ENCODE data around the gene GASK1A.
"Not testable (repeated sequence)": the region's sequence is repeated elsewhere in the genome, so short reads cannot be mapped to it uniquely, and the experiment has no call there.

The GASK1A gene

GRCh38 chr3:42979044-42979972, at the start of gene GASK1A:
Gene GASK1A, plus strand, starts transcription at chr3:42979311. Its CDS starts 332 bp downstream, at chr3:42979643.
- no peak for DNase-seq (ENCODE audit: low spot score)

- DNase-seq (ENCODE audit: low spot score) = no peak
These were observed 45.0 kb upstream of the GASK1A start for GRCh38 chr3:42934111-42934510.

GRCh38 chr3:42934910-42935309, 44.2 kb upstream of the GASK1A start:
- no peak for DNase-seq (ENCODE audit: low spot score)

- no peak for DNase-seq (ENCODE audit: low spot score)
These were observed 43.6 kb upstream of the GASK1A start for GRCh38 chr3:42935472-42935871.

GRCh38 chr3:42936157-42936981, 42.7 kb upstream of the GASK1A start:
- no peak for DNase-seq (ENCODE audit: low spot score)

GRCh38 chr3:42937334-42937733, 41.8 kb upstream of the GASK1A start:
- DNase-seq (ENCODE audit: low spot score) = no peak

- DNase-seq (ENCODE audit: low spot score) = no peak
These were observed 36.4 kb upstream of the GASK1A start for GRCh38 chr3:42942693-42943092.

GRCh38 chr3:42946050-42946449, 33.1 kb upstream of the GASK1A start:
- peak; percentile 60 for DNase-seq (ENCODE audit: low spot score)

GRCh38 chr3:42957573-42957972, 21.5 kb upstream of the GASK1A start:
- DNase-seq (ENCODE audit: low spot score) = no peak

- DNase-seq (ENCODE audit: low spot score) = no peak
These were observed 18.8 kb upstream of the GASK1A start for GRCh38 chr3:42960282-42960681.

- no peak for DNase-seq (ENCODE audit: low spot score)
These were observed 18.3 kb upstream of the GASK1A start for GRCh38 chr3:42960786-42961185.

GRCh38 chr3:42961633-42962032, 17.5 kb upstream of the GASK1A start:
- no peak for DNase-seq (ENCODE audit: low spot score)

GRCh38 chr3:42963269-42963668, 15.8 kb upstream of the GASK1A start:
- no peak for DNase-seq (ENCODE audit: low spot score)

GRCh38 chr3:42964266-42964665, 14.8 kb upstream of the GASK1A start:
- DNase-seq (ENCODE audit: low spot score) = no peak

- DNase-seq (ENCODE audit: low spot score) = no peak
These were observed 8.6 kb upstream of the GASK1A start for GRCh38 chr3:42970557-42970956.

GRCh38 chr3:42970976-42971772, 7.9 kb upstream of the GASK1A start:
- DNase-seq (ENCODE audit: low spot score) = no peak

- not testable (repeated sequence) for DNase-seq (ENCODE audit: low spot score)
These were observed 4.2 kb upstream of the GASK1A start for GRCh38 chr3:42974906-42975305.

- no peak for DNase-seq (ENCODE audit: low spot score)
These were observed 3.7 kb upstream of the GASK1A start for GRCh38 chr3:42975456-42975855.

- DNase-seq (ENCODE audit: low spot score) = no peak
These were observed 3.2 kb upstream of the GASK1A start for GRCh38 chr3:42975955-42976354.

- DNase-seq (ENCODE audit: low spot score) = no peak
These were observed 1.1 kb downstream of the GASK1A start for GRCh38 chr3:42980209-42980608.

GRCh38 chr3:42980909-42981308, 1.8 kb downstream of the GASK1A start:
- DNase-seq (ENCODE audit: low spot score) = no peak
